OCI-LY7 (cell line): ENCODE data around the gene ACSL6. TPM values are rescaled to one million over a fixed set of nuclear protein-coding genes. Genes with fewer than 3 reads are reported as not detected.

Experiments
- BruUV-seq: library from RNA; stranded (reverse); fragments of 400-500 nt; replicated peaks from 2 replicates; lab custom pipeline; 2021; lab: Mats Ljungman, UMichigan
- CTCF ChIA-PET: fragments of 300-600 bp; sonication (Branson Sonifier 250); formaldehyde crosslinking; loops from one replicate; lab custom pipeline; 2022; ENCODE audit warnings: antibody characterized with exemption; ENCODE audit not compliant: unreplicated experiment; lab: Charles Lee
- POLR2A ChIA-PET: fragments of 300-600 bp; sonication (Branson Sonifier 250); formaldehyde crosslinking; loops from one replicate; lab custom pipeline; 2022; ENCODE audit warnings: antibody characterized with exemption; lab: Charles Lee
- DNase-seq: peaks from one replicate; pipeline ENCODE4 v3.0.0-alpha.2; 2015; ENCODE audit warnings: low spot score
- H2AFZ ChIP-seq: fragments of 200-600 bp; sonication (generic), shearing (Covaris generic); 2 replicates; pipeline ENCODE4 v1.6.1; 2014; ENCODE audit warnings: mild to moderate bottlenecking, antibody characterized with exemption, low read length, moderate library complexity
- H3K27ac ChIP-seq: fragments of 200-600 bp; sonication (generic); 2 replicates; pipeline ENCODE4 v1.5.1; 2014; ENCODE audit warnings: mixed run types, low read depth, mild to moderate bottlenecking, moderate library complexity, low read length, inconsistent platforms; ENCODE audit not compliant: poor library complexity, severe bottlenecking
- H3K36me3 ChIP-seq: fragments of 200-600 bp; sonication (generic); 2 replicates; pipeline ENCODE4 v1.6.1; 2014; ENCODE audit warnings: mild to moderate bottlenecking, antibody characterized with exemption, low read length, moderate library complexity, mixed read lengths; ENCODE audit not compliant: insufficient read depth
- H3K4me1 ChIP-seq: fragments of 200-600 bp; sonication (generic); 2 replicates; pipeline ENCODE4 v1.5.1; 2014; ENCODE audit warnings: mild to moderate bottlenecking, low read length; ENCODE audit not compliant: insufficient read depth, poor library complexity, severe bottlenecking
- H3K4me2 ChIP-seq: fragments of 200-600 bp; sonication (generic); 2 replicates; pipeline ENCODE4 v1.6.1; 2014; ENCODE audit warnings: mild to moderate bottlenecking, low read length
- H3K4me3 ChIP-seq: fragments of 200-600 bp; sonication (generic); 2 replicates; pipeline ENCODE4 v1.5.1; 2014; ENCODE audit warnings: mild to moderate bottlenecking, low read depth, low read length; ENCODE audit not compliant: poor library complexity, severe bottlenecking
- H3K79me2 ChIP-seq: fragments of 200-600 bp; sonication (generic); 2 replicates; pipeline ENCODE4 v1.6.1; 2016; ENCODE audit warnings: low read depth, mild to moderate bottlenecking, low read length, moderate library complexity, mixed read lengths; ENCODE audit not compliant: insufficient read depth
- H3K9me2 ChIP-seq: fragments of 200-600 bp; sonication (generic); 2 replicates; pipeline ENCODE4 v1.6.1; 2016; ENCODE audit warnings: mild to moderate bottlenecking, low read length, mixed read lengths; ENCODE audit not compliant: insufficient read depth
- H3K9me3 ChIP-seq: fragments of 200-600 bp; sonication (generic); 2 replicates; pipeline ENCODE4 v1.6.1; 2014; ENCODE audit warnings: mild to moderate bottlenecking, mixed run types, low read length, mixed read lengths
- H4K20me1 ChIP-seq: fragments of 200-600 bp; sonication (generic); 2 replicates; pipeline ENCODE4 v1.6.1; 2014; ENCODE audit warnings: mild to moderate bottlenecking, antibody characterized with exemption, low read length, moderate library complexity, mixed read lengths; ENCODE audit not compliant: insufficient read depth
- EZH2phosphoT487 ChIP-seq: fragments of 200-600 bp; sonication (generic); IDR thresholded peaks from 2 replicates; pipeline ENCODE4 v1.6.1; 2018; ENCODE audit warnings: low read depth, borderline replicate concordance, mild to moderate bottlenecking, mixed run types, antibody characterized with exemption, low read length, moderate library complexity, mixed read lengths
- intact Hi-C: fragments of 100-400 bp; cut with micrococcal nuclease; formaldehyde crosslinking; loops from one replicate; pipeline ENCODE4 v1.10.0; 2022; ENCODE audit not compliant: unreplicated experiment
- total RNA-seq, 2 experiments: library from RNA; depleted of rRNA in 1 of 2; stranded (reverse); fragments of >200 nt in 1 of 2; shearing (Covaris generic) in 1 of 2; gene quantifications; 2 replicates each; pipeline ENCODE4 v1.2.3, GENCODE V29; 2014 to 2022
- TF ChIP-seq, protein P1 (sequence below): fragments of 200-600 bp; sonication (generic); conservative IDR thresholded peaks from 2 replicates; pipeline ENCODE4 v1.5.1; 2014; ENCODE audit warnings: mild to moderate bottlenecking, antibody characterized with exemption, low read length, moderate library complexity, mixed read lengths

ACSL6 gene
- total RNA-seq, 2 experiments from 2014 or later, result not detected

DNA sequence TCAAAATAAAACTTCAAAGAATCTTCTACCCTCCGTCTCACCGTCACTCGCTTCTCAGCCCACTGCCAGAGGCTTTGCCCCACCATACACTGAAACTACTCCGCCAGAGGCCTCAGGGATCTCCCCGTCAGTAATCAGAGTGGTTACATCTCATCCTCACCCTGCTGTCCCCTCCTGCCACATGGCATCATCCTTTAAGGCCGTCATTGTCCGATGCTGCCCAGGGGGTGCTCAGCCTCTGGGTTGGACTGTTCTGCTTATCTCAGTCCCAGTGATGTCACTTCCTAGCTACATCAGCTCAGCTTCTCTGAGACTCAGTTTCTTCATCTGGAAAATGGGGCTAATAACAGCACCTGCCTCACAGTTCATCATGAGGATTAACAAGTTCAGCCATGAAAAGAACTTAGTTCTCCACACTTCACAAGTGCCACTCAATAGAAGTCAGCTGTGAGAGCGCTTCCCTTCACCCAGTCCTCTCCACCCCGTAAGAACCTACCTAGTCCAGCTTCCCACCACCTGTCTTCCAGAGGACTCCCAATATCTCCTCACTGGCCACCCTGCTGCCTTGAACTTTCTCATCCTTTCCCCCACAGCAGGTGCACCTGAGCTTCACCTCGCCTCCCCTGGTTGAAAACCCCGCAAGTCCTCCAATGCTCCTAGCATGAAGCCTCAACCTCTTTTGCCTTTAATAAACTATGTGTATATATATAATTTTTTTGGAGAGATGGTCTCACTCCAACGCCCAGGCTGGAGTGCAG is 46.2 kb upstream of the ACSL6 start:
- Histone ChIP-seq H4K20me1 (no peaks in the 10 kb centered on the region), H3K9me2 (no peaks in the 10 kb centered on the region), H3K4me2 (no peak overlapping the region), H3K4me1 (no peaks in the 10 kb centered on the region), H3K4me3 (no peak overlapping the region), H3K27ac (no peak overlapping the region), H3K9me3 (no peaks in the 10 kb centered on the region), H2AFZ (no peak overlapping the region), H3K79me2 (no peaks in the 10 kb centered on the region), H3K36me3 (no peaks in the 10 kb centered on the region)
- TF ChIP-seq, protein P1, sequence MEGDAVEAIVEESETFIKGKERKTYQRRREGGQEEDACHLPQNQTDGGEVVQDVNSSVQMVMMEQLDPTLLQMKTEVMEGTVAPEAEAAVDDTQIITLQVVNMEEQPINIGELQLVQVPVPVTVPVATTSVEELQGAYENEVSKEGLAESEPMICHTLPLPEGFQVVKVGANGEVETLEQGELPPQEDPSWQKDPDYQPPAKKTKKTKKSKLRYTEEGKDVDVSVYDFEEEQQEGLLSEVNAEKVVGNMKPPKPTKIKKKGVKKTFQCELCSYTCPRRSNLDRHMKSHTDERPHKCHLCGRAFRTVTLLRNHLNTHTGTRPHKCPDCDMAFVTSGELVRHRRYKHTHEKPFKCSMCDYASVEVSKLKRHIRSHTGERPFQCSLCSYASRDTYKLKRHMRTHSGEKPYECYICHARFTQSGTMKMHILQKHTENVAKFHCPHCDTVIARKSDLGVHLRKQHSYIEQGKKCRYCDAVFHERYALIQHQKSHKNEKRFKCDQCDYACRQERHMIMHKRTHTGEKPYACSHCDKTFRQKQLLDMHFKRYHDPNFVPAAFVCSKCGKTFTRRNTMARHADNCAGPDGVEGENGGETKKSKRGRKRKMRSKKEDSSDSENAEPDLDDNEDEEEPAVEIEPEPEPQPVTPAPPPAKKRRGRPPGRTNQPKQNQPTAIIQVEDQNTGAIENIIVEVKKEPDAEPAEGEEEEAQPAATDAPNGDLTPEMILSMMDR, result no peak
- TF ChIP-seq EZH2phosphoT487, result no peak
- intact Hi-C loops, result no loop called here
- BruUV-seq, result no TSS peak
- DNase-seq, result no peak
- CTCF ChIA-PET, result no interaction called here
- POLR2A ChIA-PET, result interaction anchor here (0.6 kb wide), 1 partner anchor 553 kb away, joined by 4 read pairs; no protein-coding TSS in a partner anchor

DNA sequence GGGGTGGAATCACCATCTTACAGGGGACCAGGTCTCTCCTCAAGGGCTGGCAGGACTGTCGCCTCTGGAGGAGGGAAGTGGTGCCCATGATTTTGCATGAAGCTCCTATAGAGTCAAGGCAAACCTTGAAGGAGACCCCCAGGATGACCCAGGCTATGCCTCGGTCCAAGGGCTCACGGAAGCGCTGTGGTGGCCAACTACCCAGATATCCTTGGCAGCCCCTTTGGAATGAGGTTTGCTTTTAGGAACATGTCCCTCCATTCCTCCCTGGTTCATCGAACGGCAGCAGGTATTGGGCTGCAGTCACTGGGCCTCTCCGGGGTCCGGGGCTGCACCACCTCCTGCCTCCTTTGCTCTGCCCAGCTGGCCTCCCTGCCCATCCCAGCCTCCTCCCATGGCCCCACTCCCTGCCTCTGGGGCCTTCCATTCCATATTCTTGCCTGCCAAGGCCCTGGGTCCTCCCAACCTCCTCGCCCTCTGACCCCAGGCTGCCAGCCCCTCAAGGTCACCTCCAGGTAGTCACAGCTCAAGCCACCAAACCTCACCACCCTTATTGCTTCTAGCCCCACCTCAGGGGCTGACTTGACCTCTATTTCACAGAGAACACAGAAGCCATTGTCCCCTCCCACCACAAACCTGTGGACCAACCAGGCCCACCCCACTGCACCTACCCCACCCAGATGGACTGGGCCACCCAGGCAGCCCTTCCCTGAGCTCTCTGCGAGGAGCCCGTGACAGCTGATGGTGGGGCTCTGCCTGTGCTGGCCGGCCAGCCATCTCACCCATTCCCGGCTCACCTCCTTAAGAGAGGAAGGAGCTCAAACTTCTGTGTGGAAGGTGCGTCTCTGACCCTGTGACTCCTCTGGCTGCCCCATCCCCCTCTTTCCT is 45.4 kb upstream of the ACSL6 start:
- Histone ChIP-seq H3K79me2 (no peaks in the 10 kb centered on the region), H3K27ac (no peak overlapping the region), H3K4me2 (no peak overlapping the region), H3K4me3 (no peak overlapping the region), H3K36me3 (no peaks in the 10 kb centered on the region), H4K20me1 (no peaks in the 10 kb centered on the region), H3K9me2 (no peaks in the 10 kb centered on the region), H3K9me3 (no peaks in the 10 kb centered on the region), H2AFZ (no peak overlapping the region), H3K4me1 (no peaks in the 10 kb centered on the region)
- CTCF ChIA-PET, result no interaction called here
- no peak for TF ChIP-seq EZH2phosphoT487
- TF ChIP-seq, protein P1, result no peak
- no peak for DNase-seq
- intact Hi-C loops, result no loop called here
- POLR2A ChIA-PET, result no interaction called here
- no TSS peak for BruUV-seq
